ENCODE data around the gene ZNF212.

ZNF212 gene

DNA sequence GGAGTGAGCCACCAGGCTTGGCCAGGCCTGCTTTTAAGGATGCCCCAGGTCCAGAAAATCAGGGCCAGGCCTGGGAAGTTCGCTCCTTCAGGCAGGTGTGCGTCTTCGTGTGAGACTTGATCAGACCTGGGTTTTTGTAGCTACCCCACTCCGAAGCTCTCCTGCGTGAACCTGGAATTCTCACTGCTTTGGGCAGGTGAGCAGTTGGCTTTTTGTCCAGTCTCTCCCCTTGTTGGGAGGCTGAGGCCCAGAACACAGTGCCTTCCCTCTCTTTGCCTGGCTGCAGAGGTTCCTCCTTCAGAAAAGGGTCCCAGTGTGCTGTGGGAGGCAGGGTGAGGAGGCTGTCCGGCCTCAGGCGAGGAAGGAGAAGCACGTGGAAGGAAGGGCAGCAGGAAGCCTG, 49.8 kb downstream of the ZNF212 start:
- no peak for DNase-seq

DNA sequence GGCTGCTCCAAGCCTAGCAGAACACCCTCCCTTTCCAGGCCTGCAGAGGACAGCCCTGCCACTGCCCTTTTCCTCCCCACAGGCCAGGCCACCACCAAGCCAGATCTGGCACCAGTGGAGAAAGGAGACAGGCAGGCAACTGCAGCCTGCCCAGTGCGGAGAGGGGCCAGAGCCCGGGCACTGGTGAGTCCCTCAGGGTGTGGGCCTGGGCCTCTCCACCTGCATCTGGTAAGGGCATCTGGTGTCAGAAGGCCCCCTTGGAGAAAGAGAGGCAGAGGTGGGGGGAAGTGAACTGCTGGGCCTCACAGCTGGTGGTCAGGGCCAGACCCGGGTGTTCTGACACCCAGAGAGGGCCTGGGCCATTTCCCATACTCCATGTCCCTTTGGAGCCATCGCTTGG, 50.4 kb downstream of the ZNF212 start:
- no peak for DNase-seq

DNA sequence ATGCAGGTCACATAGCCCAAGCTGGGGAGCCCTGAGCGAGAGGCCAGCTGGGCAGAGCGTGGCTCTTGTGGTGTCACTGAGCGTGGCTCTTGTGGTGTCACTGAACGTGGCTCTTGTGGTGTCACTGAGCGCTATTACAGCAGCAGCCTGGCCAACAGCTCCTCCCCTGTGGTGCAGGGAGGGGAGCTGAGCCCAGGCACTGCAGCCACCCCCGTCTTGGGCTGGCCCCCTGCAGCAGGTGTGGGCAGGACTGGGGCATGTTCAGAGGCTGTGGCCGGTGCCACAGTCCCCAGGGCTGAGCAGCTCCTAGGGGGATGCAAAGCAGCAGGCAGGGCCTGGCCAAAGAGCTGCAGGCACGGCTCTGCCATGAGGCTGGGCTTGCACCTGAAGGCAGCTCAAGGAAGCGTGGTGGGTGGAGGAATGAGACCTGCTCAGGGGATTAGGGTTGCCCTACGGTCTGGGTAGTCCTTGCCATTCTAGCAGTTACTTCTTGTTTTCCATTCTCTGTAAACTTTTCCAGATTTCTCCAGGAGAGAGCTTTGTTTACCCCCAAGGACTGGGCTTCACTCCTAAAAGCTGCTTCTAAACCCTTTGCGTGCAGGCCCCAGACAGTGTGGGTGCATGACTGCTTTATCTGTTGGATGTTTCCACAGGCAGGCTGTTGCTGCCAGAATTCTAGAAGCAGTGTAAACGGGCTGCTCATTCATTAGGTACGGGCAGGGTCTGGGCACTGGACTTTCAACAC, 51.8 kb downstream of the ZNF212 start:
- no peak for DNase-seq

DNA sequence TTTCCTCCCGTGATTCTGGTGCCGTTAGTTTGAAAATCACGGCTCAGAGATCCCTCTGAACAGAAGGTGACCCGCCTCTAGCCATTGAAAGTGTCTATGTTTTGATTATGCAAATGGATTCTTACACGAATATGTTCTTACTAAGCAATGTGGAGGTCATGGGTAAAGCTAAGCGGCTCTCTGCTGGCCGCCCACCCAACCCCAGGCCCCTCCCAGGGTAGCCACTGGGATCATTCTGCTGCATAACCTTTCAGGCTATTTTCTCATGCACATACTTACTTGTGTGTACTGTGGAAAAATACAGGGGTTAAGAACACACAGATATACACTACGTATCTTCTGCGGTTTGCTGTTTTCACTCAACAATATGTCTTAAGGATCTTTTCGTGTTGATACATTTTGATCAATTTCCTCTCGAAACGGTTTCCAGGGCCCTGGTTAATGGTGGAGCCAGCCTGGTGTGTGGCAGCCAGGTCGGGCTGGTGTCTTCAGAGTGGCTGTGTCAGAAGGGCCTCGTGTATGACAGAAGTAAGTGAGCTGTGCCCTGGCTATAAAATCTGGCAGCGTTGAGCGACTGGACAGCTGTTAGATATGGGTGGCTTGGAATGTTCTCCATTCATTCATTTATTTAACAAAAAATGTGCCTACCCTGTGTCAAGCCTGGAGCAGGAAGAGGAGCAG, 52.5 kb downstream of the ZNF212 start:
- no peak for DNase-seq

DNA sequence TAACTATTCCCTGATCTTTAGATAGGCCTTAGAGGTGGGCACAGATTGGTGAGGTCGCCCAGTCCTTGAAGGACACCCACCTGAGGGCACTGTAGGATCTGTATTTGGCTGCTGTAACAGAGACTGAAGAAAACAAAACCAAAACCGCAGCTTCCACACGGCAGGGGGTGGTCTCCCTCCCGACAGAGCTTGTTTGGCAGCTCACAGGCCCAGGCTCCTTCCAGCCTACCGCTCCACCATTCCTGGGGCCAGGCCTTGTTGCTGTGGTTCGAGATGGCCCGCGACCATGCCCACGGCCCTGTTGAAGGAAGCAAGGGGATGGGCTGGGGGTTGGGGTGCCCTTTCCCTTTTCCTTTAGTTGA, 53.0 kb downstream of the ZNF212 start:
- DNase-seq, result no peak

DNA sequence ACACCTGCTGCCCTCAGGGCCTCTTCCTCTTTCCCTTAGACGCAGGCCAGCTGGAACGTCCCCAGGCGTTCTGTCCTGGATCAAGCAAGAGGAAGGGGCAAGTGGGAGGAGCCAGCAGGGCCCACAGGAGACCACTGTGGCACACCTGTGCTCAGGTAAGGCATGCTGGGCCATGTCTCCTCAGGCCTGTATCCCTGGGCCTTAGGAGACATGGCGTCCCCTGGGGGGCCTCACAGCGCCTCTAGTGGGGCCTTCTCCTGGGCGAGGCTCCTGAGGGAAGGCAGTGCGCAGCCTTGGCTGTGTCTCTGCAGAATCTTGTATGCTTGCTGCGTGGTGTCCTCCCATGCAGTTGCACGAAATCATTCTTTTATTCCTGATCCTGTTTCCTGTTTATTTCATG, 53.9 kb downstream of the ZNF212 start:
- DNase-seq, result no peak

DNA sequence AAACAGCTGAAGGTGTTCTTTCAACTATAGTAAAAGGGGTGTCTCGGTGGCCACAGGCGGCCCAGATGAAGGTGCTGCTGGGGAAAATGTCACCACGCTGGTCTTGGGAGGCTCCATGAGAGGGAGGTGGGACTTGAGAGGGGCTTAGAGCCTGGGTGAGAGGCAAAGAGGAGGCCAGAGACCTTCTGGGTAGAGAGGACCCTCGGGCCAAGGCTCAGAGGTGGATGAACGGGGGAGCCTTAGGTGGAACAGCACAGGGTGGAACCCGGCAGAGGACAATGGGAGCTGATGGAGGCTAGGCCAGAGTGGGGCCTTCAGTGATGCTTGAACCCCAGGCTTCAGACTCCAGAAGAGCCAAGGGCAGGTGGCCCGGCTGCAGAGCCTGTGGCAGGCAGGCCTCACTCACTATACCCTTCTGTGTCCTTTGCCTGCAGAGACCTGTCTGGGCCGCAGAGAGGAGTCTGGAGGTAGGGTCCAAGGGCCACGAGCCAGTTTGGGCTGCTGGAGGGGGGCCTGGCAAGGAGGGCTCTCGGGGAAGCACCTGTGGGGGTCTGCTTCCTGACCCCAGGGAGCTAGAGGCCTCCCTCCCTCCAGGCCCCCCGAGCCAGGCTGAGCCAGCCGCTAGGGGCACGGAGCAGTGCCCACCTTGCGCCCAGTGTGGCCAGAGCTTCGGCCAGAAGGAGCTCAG, 54.6 kb downstream of the ZNF212 start:
- DNase-seq, result no peak

DNA sequence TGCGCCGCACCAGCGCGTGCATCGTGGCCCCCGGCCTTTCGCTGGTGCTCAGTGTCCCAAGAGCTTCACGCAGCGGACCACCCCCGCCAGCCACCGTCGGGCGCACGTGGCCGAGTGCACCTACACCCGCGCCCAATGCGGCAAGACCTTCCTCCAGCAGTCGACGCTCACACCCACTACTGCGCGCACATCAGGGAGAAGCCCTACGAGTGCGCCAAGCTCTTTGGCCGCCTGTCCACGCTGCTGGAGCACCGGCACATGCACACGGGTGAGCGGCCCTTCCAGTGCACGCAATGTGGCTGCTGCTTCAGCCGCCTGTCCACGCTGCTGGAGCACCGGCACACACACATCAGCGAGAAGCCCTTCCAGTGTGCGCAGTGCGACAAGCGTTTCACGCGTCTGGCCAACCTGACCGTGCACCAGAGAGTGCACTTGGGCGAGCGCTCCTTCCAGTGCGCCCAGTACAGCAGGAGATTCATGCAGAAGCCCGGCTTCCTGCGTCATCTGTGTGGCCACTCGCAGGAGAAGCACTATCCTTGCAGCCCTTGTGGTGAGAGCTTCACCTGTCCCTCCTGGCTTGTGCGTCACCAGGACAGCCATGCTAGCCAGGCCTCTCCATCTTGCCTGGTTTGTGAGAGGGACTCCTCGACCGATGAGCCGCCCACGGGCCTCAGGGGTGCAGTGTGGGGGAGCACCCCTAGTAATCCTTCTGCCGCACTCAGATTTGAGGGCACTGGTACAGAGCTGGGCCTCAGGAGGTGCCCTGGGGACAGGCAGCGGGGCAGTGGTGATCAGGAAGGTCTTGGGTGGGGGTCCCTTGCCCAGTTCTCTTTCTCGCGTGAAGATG, 55.4 kb downstream of the ZNF212 start:
- no peak for DNase-seq

DNA sequence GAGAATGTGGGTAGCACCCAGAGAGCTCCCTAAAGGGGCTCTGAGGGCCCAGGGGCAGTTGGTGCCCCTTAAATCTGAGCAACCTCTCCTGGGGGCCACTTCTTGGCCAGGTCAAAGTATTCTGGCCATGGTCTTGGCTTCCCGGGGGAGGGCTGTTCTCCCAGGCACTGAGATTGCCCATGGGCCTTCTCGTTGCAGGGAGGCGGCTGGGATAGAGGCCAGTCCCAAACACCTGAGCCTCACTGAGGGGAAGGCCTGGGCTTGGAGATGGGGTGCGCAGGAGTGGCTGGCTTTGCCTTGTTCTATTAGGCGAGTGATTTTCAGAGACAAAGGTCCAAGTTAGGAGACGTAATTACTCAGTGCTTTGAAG, 56.0 kb downstream of the ZNF212 start:
- DNase-seq, result no peak

DNA sequence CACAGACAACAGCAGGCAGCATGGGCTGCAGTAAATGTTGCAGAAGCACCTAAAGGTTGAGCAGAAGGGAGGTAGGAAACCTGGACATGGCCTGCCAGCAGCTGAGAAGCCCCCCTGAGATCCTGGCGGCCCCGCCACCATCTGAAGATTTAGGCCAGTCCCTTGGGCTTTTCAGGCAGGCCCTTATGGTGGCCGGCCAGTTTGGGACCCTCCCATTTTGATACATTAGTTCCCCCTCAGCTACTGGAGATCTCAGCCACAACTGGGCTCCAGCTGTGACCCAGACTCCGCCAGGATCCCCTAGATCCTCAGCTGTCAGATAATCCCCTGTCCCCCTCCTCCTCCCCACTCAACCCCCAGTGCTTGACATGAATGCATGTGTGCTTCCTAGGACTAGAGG, 56.9 kb downstream of the ZNF212 start:
- no peak for DNase-seq

DNA sequence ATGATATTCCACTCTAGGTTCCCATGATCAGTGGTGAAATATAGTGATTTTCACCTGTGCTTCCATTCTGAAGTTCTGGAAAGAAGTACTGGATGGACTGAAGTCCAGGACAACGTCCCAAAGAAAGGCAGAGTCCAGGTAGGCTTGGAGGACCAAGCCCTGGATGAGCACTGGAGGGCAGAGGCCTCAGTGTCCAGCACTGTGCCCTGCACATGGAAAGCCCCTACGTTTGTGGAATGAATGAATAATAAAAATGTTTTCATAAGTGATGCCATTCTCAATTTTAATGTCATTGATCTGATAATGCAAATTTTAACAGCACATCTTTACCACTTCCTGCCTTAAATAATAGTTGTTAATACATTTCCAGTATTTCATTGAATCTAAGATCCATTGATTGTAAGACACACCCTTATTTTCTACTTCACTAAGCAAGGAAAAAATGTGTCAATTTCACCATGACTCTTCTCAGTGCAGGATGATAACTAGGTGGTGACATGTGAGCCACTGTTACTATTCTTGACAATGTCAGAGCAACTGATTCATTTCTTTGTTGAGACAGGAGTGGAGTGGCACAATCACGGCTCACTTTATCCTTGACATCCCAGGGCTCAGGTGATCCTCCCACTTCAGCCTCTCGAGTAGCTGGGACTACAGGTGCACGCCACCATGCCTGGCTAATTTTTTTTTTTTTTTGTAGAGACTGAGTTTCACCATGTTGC, 57.7 kb downstream of the ZNF212 start:
- no peak for DNase-seq

DNA sequence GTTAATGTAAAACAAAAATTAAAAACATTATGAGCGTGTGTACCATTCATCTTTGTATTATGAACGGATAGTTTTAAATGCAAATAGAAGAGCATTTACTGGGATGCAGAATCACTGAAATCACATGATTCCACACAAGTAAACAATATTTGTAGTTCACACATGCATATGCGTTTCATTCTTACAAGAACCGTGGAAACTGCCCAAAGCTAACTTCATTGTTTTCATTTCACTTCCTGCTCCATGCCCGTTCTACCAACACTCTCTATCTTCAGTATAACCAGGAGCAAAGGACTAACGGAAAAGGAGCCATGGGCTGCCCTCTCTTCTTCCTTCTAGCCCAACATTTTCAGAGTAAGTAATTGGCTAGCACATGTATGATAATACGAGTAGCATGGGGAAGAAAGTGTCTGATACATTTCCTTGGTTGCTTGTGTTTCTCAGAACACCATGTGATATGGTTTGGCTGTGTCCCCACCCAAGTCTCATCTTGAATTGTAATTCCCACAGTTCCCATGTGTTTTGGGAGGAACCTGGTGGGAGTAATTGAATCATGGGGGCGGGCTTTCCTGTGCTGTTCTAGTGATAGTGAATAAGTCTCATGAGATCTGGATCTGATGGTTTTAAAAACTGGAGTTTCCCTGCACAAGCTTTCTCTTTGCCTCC, 61.3 kb downstream of the ZNF212 start:
- DNase-seq, result no peak

DNA sequence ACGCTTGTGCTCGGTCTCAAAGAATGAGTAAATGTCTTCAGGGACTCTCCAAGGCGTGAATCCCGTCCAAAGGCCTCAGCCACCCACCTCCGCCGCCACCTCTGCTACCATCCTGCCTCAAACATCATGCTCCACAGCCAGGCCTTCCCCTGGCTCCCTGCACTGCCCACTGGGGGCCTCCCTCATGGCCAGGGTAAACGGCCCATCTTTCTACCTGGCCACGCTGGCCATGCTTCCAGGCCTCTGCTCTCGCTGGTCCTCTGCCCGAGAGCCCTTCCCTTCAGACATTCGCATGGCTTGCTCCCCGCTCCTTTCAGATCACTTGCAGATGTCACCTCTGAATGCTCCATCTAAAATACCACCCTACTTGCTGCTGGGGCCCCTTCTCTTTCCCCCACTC, 62.8 kb downstream of the ZNF212 start:
- no peak for DNase-seq

DNA sequence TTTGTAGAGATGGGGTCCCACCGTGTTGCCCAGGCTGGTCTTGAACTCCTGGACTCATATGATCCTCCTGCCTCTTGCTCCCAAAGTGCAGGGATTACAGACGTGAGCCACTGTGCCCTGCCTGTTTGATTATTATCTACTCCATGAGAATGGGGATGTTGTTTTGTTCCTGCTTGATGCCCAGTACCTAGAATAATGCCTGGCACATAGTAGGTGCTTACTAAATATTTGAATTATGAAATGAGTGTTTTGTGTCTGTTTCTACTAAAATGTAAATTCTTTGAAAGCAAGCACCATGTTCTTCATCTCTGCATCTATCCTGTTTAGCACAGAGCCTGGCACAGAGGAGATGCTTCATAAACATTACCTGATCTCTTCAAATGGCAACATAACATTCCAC, 63.4 kb downstream of the ZNF212 start:
- no peak for DNase-seq

DNA sequence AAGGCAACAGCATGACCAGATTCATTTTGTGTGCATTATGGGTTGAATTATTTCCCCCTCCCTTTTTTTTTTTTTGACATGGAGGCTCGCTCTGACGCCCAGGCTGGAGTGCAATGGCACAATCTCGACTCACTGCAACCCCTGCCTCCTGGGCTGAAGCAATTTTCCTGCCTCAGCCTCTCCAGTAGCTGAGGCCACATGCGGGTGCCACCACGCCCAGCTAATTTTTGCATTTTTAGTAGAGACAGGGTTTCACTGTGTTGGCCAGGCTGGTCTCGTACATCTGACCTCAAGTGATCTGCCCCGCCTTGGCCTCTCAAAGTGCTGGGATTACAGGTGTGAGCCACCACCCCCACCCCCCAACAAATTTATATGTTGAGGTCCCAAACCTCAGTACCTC, 64.6 kb downstream of the ZNF212 start:
- no peak for DNase-seq
